K562 (cell line): Measurements from ENCODE around the gene HIGD1C. TPM values are rescaled to one million over a fixed set of nuclear protein-coding genes. Genes with fewer than 3 reads are reported as not detected.

Experiments used
- ATAC-seq: fragments of 200-7000 bp; cut with Tn5 transposase; 3 replicates; pipeline ENCODE4 v1.9.1; 2020; ENCODE audit warnings: moderate library complexity
- BruUV-seq: library from RNA; stranded (reverse); fragments of 400-500 nt; replicated peaks from 2 replicates; lab custom pipeline; 2021; lab: Mats Ljungman, UMichigan
- CTCF ChIA-PET: fragments of 300-600 bp; formaldehyde crosslinking; extraction: SDS; loops from one replicate; lab custom pipeline; 2021; ENCODE audit warnings: low intra/inter-chr PET ratio; lab: Yijun Ruan, JAX
- POLR2A ChIA-PET: fragments of 300-600, 350-650 bp; sonication (Branson Sonifier 250); formaldehyde crosslinking; extraction: SDS; loops from one replicate; lab custom pipeline; 2021; ENCODE audit warnings: antibody characterized with exemption, inconsistent platforms; lab: Yijun Ruan, JAX
- DNase-seq, 4 experiments: peaks; one replicate each; pipeline versions ENCODE4 v3.0.0 to v3.0.0-alpha.2; 2011 to 2018; ENCODE audit warnings: low spot score in 3 of 4, mixed read lengths in 3 of 4; ENCODE audit errors: extremely low read depth in 1 of 4
- FAIRE-seq: peaks from 2 replicates; lab custom pipeline; 2011; peaks lifted over from hg19 to GRCh38; lab: Jason Lieb, UNC
- H2AFZ ChIP-seq: 2 replicates; pipeline ENCODE4 v1.6.0; 2011; ENCODE audit warnings: low read depth, low read length, control low read depth, inconsistent platforms
- H3K27ac ChIP-seq: fragments of 200-600 bp; 3 replicates; pipeline ENCODE4 v1.8.0; 2011; ENCODE audit warnings: low read depth, mild to moderate bottlenecking, control low read depth, inconsistent platforms, low read length, moderate library complexity, mixed read lengths; ENCODE audit errors: extremely low read depth
- H3K27me3 ChIP-seq, 2 experiments: fragments of 300-600 bp in 1 of 2; 2 replicates in 1 of 2; 3 replicates in 1 of 2; pipeline versions ENCODE4 v1.6.0 to v1.8.0; 2011; ENCODE audit warnings: inconsistent platforms in 2 of 2, low read length in 2 of 2, mild to moderate bottlenecking in 1 of 2, mixed read lengths in 1 of 2, moderate library complexity in 1 of 2; ENCODE audit not compliant: control insufficient read depth in 2 of 2, insufficient read depth in 2 of 2
- H3K36me3 ChIP-seq: fragments of 300-600 bp; 3 replicates; pipeline ENCODE4 v1.8.0; 2011; ENCODE audit warnings: mild to moderate bottlenecking, low read length, inconsistent platforms; ENCODE audit not compliant: control insufficient read depth, insufficient read depth
- H3K4me1 ChIP-seq, 2 experiments: fragments of 200-600 bp in 1 of 2; replicated peaks in 1 of 2; 2 replicates in 1 of 2; 3 replicates in 1 of 2; pipeline versions ENCODE4 v1.5.1 to v1.8.0; 2011; ENCODE audit warnings: inconsistent platforms in 2 of 2, low read length in 2 of 2, mild to moderate bottlenecking in 1 of 2, mixed read lengths in 1 of 2, moderate library complexity in 1 of 2; ENCODE audit not compliant: control insufficient read depth in 2 of 2, insufficient read depth in 2 of 2
- H3K4me2 ChIP-seq: 2 replicates; pipeline ENCODE4 v1.6.1; 2011; ENCODE audit warnings: low read length, control low read depth, inconsistent platforms, mixed read lengths; ENCODE audit not compliant: insufficient read depth
- H3K4me3 ChIP-seq: fragments of 200-600 bp; sonication (generic), shearing (Covaris generic); 2 replicates; pipeline ENCODE4 v1.5.1; 2016; ENCODE audit warnings: control low read depth, inconsistent platforms
- H3K79me2 ChIP-seq: fragments of 200-600 bp; 3 replicates; pipeline ENCODE4 v1.8.0; 2011; ENCODE audit warnings: low read length, inconsistent platforms; ENCODE audit not compliant: control insufficient read depth, insufficient read depth
- H3K9ac ChIP-seq, 2 experiments: 2 replicates each; pipeline versions ENCODE4 v1.6.0 to v1.6.1; 2011; ENCODE audit warnings: low read depth in 2 of 2, low read length in 2 of 2, control low read depth in 1 of 2, inconsistent platforms in 1 of 2, mild to moderate bottlenecking in 1 of 2, mixed read lengths in 1 of 2; ENCODE audit not compliant: insufficient read depth in 1 of 2
- H3K9me1 ChIP-seq: one replicate; pipeline ENCODE4 v1.6.0; 2011; ENCODE audit warnings: inconsistent platforms, mild to moderate bottlenecking, low read length, moderate library complexity; ENCODE audit not compliant: control insufficient read depth, insufficient read depth
- H3K9me3 ChIP-seq: replicated peaks from 2 replicates; pipeline ENCODE4 v1.5.1; 2011; ENCODE audit warnings: low read depth, low read length, inconsistent platforms; ENCODE audit not compliant: control insufficient read depth, insufficient read depth
- H4K20me1 ChIP-seq: replicated peaks from 2 replicates; pipeline ENCODE4 v1.6.1; 2011; ENCODE audit warnings: low read length, inconsistent platforms, mixed read lengths; ENCODE audit not compliant: control insufficient read depth, insufficient read depth
- C11orf30 ChIP-seq: fragments of 450-650 bp; IDR thresholded peaks from 2 replicates; pipeline ENCODE4 v1.6.1; 2016; ENCODE audit warnings: low read depth, mild to moderate bottlenecking
- CREB1 ChIP-seq, 2 experiments: sonication (generic) in 1 of 2; formaldehyde crosslinking in 1 of 2; IDR thresholded peaks; 2 replicates each; pipeline versions ENCODE4 v1.6.1 to v1.8.0; 2012 to 2022; ENCODE audit warnings: inconsistent platforms in 1 of 2, mild to moderate bottlenecking in 1 of 2, missing genetic modification reagents in 1 of 2, moderate library complexity in 1 of 2
- CTCF ChIP-seq, 3 experiments: IDR thresholded peaks in 2 of 3; conservative IDR thresholded peaks in 1 of 3; 2 replicates each; pipeline ENCODE4 v1.5.1; 2011 to 2012; ENCODE audit warnings: low read length in 3 of 3, mild to moderate bottlenecking in 3 of 3, control low read depth in 2 of 3, improper control_type of control experiment in 1 of 3, inconsistent platforms in 1 of 3, low read depth in 1 of 3, mixed read lengths in 1 of 3, moderate library complexity in 1 of 3; ENCODE audit not compliant: insufficient read depth in 2 of 3
- DPF2 ChIP-seq: fragments of 450-650 bp; IDR thresholded peaks from 2 replicates; pipeline ENCODE4 v1.6.1; 2016
- E4F1 ChIP-seq: fragments of 250-450 bp; sonication (Bioruptor Pico); IDR thresholded peaks from 2 replicates; pipeline ENCODE4 v1.5.0; 2021; ENCODE audit warnings: mild to moderate bottlenecking, borderline replicate concordance
- FOS ChIP-seq: IDR thresholded peaks from 3 replicates; pipeline ENCODE4 v1.6.1; 2011; ENCODE audit not compliant: insufficient read length; ENCODE audit errors: extremely low read depth
- KDM1A ChIP-seq, 2 experiments: fragments of 450-650 bp; IDR thresholded peaks; 2 replicates each; pipeline ENCODE4 v1.6.1; 2016; ENCODE audit warnings: mild to moderate bottlenecking in 2 of 2
- MAFF ChIP-seq: IDR thresholded peaks from 2 replicates; pipeline ENCODE4 v1.6.1; 2012; ENCODE audit warnings: low read length, improper control_type of control experiment
- MAFK ChIP-seq: IDR thresholded peaks from 2 replicates; pipeline ENCODE4 v1.6.1; 2011; ENCODE audit warnings: low read length, improper control_type of control experiment
- U2AF1 ChIP-seq: fragments of 200-400 bp; formaldehyde crosslinking; optimal IDR thresholded peaks from 2 replicates; pipeline ENCODE3; 2017; ENCODE audit warnings: mild to moderate bottlenecking, low read depth, low read length, moderate library complexity
- ZNF551 ChIP-seq: fragments of 250-450 bp; sonication (Bioruptor Pico); IDR thresholded peaks from 2 replicates; pipeline ENCODE4 v1.5.0; 2021; ENCODE audit warnings: mild to moderate bottlenecking, moderate library complexity
- WGBS: fragments of 100-300 bp; shearing (Covaris generic); methylation state at CpG from one replicate; pipeline ENCODE4 v1.1.6; 2016; ENCODE audit warnings: low coverage, mixed read lengths; ENCODE audit not compliant: insufficient coverage; ENCODE audit errors: missing lambda C conversion rate; 5-methylcytosine and 5-hydroxymethylcytosine counted together
- in situ Hi-C: fragments of 300-500 bp; cut with MboI; formaldehyde crosslinking; loops from 4 replicates; pipeline ENCODE4 v1.15.0; 2018; ENCODE audit warnings: inconsistent platforms, mixed read lengths
- intact Hi-C: fragments of 100-400 bp; cut with micrococcal nuclease; formaldehyde crosslinking; loops from 2 replicates; pipeline ENCODE4 v1.14.2; 2022
- polyA plus RNA-seq, 8 experiments: library from polyadenylated mRNA; depleted of rRNA in 4 of 8; stranded (reverse) in 5 of 8; unstranded in 3 of 8; fragments of >200 nt; fragmentation: Nextera tagmentation in 2 of 8; fragmentation: Illumina TruSeq in 1 of 8; extraction: Ambion mirVana in 2 of 8; extraction: Trizol in 1 of 8; gene quantifications; 2 replicates each; pipeline versions ENCODE4 v1.2.1 to v1.2.3, GENCODE V29; 2011 to 2014; ENCODE audit warnings: inconsistent platforms in 1 of 8, missing spikeins in 1 of 8
- total RNA-seq, 7 experiments: library from RNA; depleted of rRNA in 6 of 7; stranded (reverse); fragments of >200 nt in 6 of 7; fragmentation: Illumina TruSeq in 2 of 7; extraction: Trizol in 2 of 7; gene quantifications; 2 replicates each; pipeline versions ENCODE4 v1.2.1 to v1.2.3, GENCODE V29; 2011 to 2021; ENCODE audit warnings: low replicate concordance in 1 of 7

HIGD1C gene
- total and polyA plus RNA-seq, 9 of the 15 experiments (the other 6 are each of a cell fraction or from before 2014, with no cell fraction given) = not detected

GRCh38 chr12:51001799-51002198, 49.5 kb downstream of the HIGD1C start (continued):
- no peak for TF ChIP-seq U2AF1
- no peak for TF ChIP-seq FOS
- TF ChIP-seq MAFK = peak; percentile 10; the same call in 1 of the 2 replicates
- no peak for TF ChIP-seq KDM1A (IDR thresholded peaks at IDR 0.05)
- TF ChIP-seq E4F1 (CRISPR knock-in tag) = no peak
- peak; percentile 61 for TF ChIP-seq MAFF
- peak; percentile 85 for TF ChIP-seq C11orf30
- peak; percentile 52; the same call in 1 of the 2 replicates for TF ChIP-seq DPF2
- TF ChIP-seq ZNF551 (CRISPR knock-in tag) = no peak
- TF ChIP-seq CREB1 (IDR thresholded peaks at IDR 0.05) = no peak
- TF ChIP-seq CREB1 (CRISPR knock-in tag; IDR thresholded peaks at IDR 0.05) = no peak
- TF ChIP-seq, all 486 proteins: peak for 11

GRCh38 chr12:51004504-51004903, 52.2 kb downstream of the HIGD1C start:
- BruUV-seq = no TSS peak
- no peak overlapping the region for H2AFZ ChIP-seq
- H3K9me3 ChIP-seq = no peaks in the 10 kb centered on the region
- intact Hi-C loops (no loop called here), in situ Hi-C loops (no loop called here)
- no peaks in the 10 kb centered on the region for H4K20me1 ChIP-seq
- H3K4me1 ChIP-seq = peaks cover 5 to 6% of the 10 kb centered on the region in 2 experiments; a peak in 3 of 5 replicates
- peak in 1 of 4 experiments; percentile 17 for DNase-seq
- whole genome bisulfite sequencing = 67% methylated on average over 6 of the region's 6 CpGs
- peaks cover 62% of the 10 kb centered on the region for H3K36me3 ChIP-seq
- ATAC-seq = peak; percentile 61; the same call in 2 of the 3 replicates
- H3K27ac ChIP-seq = no peak overlapping the region
- H3K4me3 ChIP-seq = no peak overlapping the region
- CTCF ChIA-PET = no interaction called here
- H3K27me3 ChIP-seq = no peaks in the 10 kb centered on the region
- H3K4me2 ChIP-seq = no peak overlapping the region
- no peaks in the 10 kb centered on the region for H3K9me1 ChIP-seq
- POLR2A ChIA-PET = interaction anchor here (0.7 to 1.8 kb wide), 4 partner anchors 10 to 22 kb away, joined by 3 to 4 read pairs (median 3); partner anchors contain the start of gene SLC11A2
- peak; percentile 19 for FAIRE-seq
- H3K79me2 ChIP-seq = peaks cover 9% of the 10 kb centered on the region
- no peak overlapping the region for H3K9ac ChIP-seq
- TF ChIP-seq CTCF (IDR thresholded peaks at IDR 0.05 in 2 of 3, conservative IDR thresholded peaks at IDR 0.05 in 1 of 3; ENCODE audit: insufficient read depth in 2 of 3, low read depth in 1 of 3, low read length in 3 of 3) = peak in 2 of 3 experiments; percentile 25 to 46; a peak in 2 of 6 replicates
